HepG2 (cell line): ENCODE measurements around the gene SPHK2. TPM values are rescaled to one million over a fixed set of nuclear protein-coding genes. Genes with fewer than 3 reads are reported as not detected.

Experiments
- ARID5B ChIP-seq: IDR thresholded peaks from 2 replicates; pipeline ENCODE4 v1.4.0; 2020; ENCODE audit warnings: mild to moderate bottlenecking, missing genetic modification reagents
- DPF2 ChIP-seq: sonication (generic); formaldehyde crosslinking; IDR thresholded peaks from 2 replicates; pipeline ENCODE4 v1.4.0; 2020; ENCODE audit warnings: mild to moderate bottlenecking, low read depth, missing genetic modification reagents, borderline replicate concordance
- E2F5 ChIP-seq: sonication (generic); formaldehyde crosslinking; conservative IDR thresholded peaks from 2 replicates; pipeline ENCODE4 v1.4.0; 2020; ENCODE audit warnings: missing genetic modification reagents
- FOXM1 ChIP-seq: sonication (generic); formaldehyde crosslinking; IDR thresholded peaks from 2 replicates; pipeline ENCODE4 v1.5.0; 2020; ENCODE audit warnings: missing genetic modification reagents
- KDM5B ChIP-seq: sonication (generic); formaldehyde crosslinking; IDR thresholded peaks from 2 replicates; pipeline ENCODE4 v1.4.0; 2020; ENCODE audit warnings: missing genetic modification reagents, mild to moderate bottlenecking, borderline replicate concordance
- NFRKB ChIP-seq: fragments of 450-650 bp; IDR thresholded peaks from 2 replicates; pipeline ENCODE4 v1.6.1; 2017
- NONO ChIP-seq, 2 experiments: fragments of 450-650 bp in 1 of 2; sonication (generic) in 1 of 2; formaldehyde crosslinking in 1 of 2; IDR thresholded peaks in 1 of 2; conservative IDR thresholded peaks in 1 of 2; 2 replicates each; pipeline versions ENCODE4 v1.6.1 to v1.8.0; 2017 to 2022; ENCODE audit warnings: mild to moderate bottlenecking in 1 of 2, missing genetic modification reagents in 1 of 2, moderate library complexity in 1 of 2
- RERE ChIP-seq: IDR thresholded peaks from 2 replicates; pipeline ENCODE4 v1.6.1; 2016; ENCODE audit warnings: low read depth, missing genetic modification reagents, missing compliant biosample characterization
- THAP8 ChIP-seq: sonication (generic); formaldehyde crosslinking; IDR thresholded peaks from 2 replicates; pipeline ENCODE4 v1.5.1; 2020; ENCODE audit warnings: missing genetic modification reagents, mild to moderate bottlenecking, borderline replicate concordance
- ZNF136 ChIP-seq: sonication (generic); formaldehyde crosslinking; IDR thresholded peaks from 2 replicates; pipeline ENCODE4 v1.8.1; 2022; ENCODE audit warnings: low read depth, mild to moderate bottlenecking, moderate library complexity, missing genetic modification reagents
- ZNF430 ChIP-seq: sonication (generic); formaldehyde crosslinking; IDR thresholded peaks from 2 replicates; pipeline ENCODE4 v1.9.0; 2021; ENCODE audit warnings: mild to moderate bottlenecking, missing genetic modification reagents
- ZUFSP ChIP-seq: sonication (generic); formaldehyde crosslinking; IDR thresholded peaks from 2 replicates; pipeline ENCODE4 v1.9.0; 2021; ENCODE audit warnings: missing genetic modification reagents, mild to moderate bottlenecking, borderline replicate concordance
- polyA plus RNA-seq, 8 experiments: library from polyadenylated mRNA; depleted of rRNA in 3 of 8; stranded (reverse) in 7 of 8; unstranded in 1 of 8; fragments of >200 nt; fragmentation: Illumina TruSeq in 4 of 8; extraction: Trizol in 4 of 8; gene quantifications; 2 replicates each; pipeline versions ENCODE4 v1.2.1 to v1.2.3, GENCODE V29; 2011 to 2016; ENCODE audit warnings: low read depth in 4 of 8, missing spikeins in 1 of 8, mixed read lengths in 1 of 8; ENCODE audit not compliant: insufficient read depth in 1 of 8
- total RNA-seq, 5 experiments: library from RNA; depleted of rRNA; stranded (reverse); fragments of >200 nt; fragmentation: Illumina TruSeq; extraction: Trizol; gene quantifications; 2 replicates each; pipeline ENCODE4 v1.2.3, GENCODE V29; 2016; ENCODE audit warnings: low read depth in 1 of 5

Gene SPHK2
- total and polyA plus RNA-seq, 2 of the 13 experiments (the other 11 are each of a cell fraction or from before 2014, with no cell fraction given) = 2.9 to 14.4 TPM

GRCh38 chr19:48634424-48635262, 15.3 kb downstream of the SPHK2 start (continued):
- TF ChIP-seq NFRKB (no peak), ZNF136 (CRISPR knock-in tag) (no peak), RERE (no peak), DPF2 (CRISPR knock-in tag) (no peak), KDM5B (CRISPR knock-in tag) (no peak; the same call in 1 of the 2 replicates), NONO (IDR thresholded peaks at IDR 0.05) (no peak), NONO (CRISPR knock-in tag; conservative IDR thresholded peaks at IDR 0.05) (peak; percentile 70; the same call in 1 of the 2 replicates), FOXM1 (CRISPR knock-in tag) (no peak), ZNF430 (0 out of 2 replicates have a peak, but pooled peaks have one; percentile 62), ARID5B (CRISPR knock-in tag) (peak; percentile 77), ZUFSP (CRISPR knock-in tag) (no peak), E2F5 (CRISPR knock-in tag) (peak; percentile 57; the same call in 1 of the 2 replicates), THAP8 (no peak)
